ENCODE measurements around the gene CNTN5.

The CNTN5 gene

GRCh38 chr11:99920956-99921355 is 900.2 kb downstream of the CNTN5 start:
- Histone ChIP-seq H3K9me3 (no peaks in the 10 kb centered on the region), H3K4me1 (no peaks in the 10 kb centered on the region), H3K4me3 (ENCODE audit: low read depth, low read length) (no peak overlapping the region), H3K36me3 (no peaks in the 10 kb centered on the region), H3K27me3 (no peaks in the 10 kb centered on the region)
- DNase-seq, result no peak
- TF ChIP-seq CTCF (IDR thresholded peaks at IDR 0.05; ENCODE audit: low read depth, low read length), result no peak

- Histone ChIP-seq H3K27me3 (no peaks in the 10 kb centered on the region), H3K9me3 (no peaks in the 10 kb centered on the region), H3K4me1 (no peaks in the 10 kb centered on the region), H3K36me3 (no peaks in the 10 kb centered on the region), H3K4me3 (ENCODE audit: low read depth, low read length) (no peak overlapping the region)
- no peak for DNase-seq
- no peak for TF ChIP-seq CTCF (IDR thresholded peaks at IDR 0.05; ENCODE audit: low read depth, low read length)
Measured at GRCh38 chr11:99925968-99926367, 905.2 kb downstream of the CNTN5 start.

GRCh38 chr11:99932684-99933083 is 911.9 kb downstream of the CNTN5 start:
- Histone ChIP-seq H3K4me1 (no peaks in the 10 kb centered on the region), H3K27me3 (no peaks in the 10 kb centered on the region), H3K4me3 (ENCODE audit: low read depth, low read length) (no peak overlapping the region), H3K36me3 (no peaks in the 10 kb centered on the region), H3K9me3 (no peaks in the 10 kb centered on the region)
- no peak for DNase-seq
- TF ChIP-seq CTCF (IDR thresholded peaks at IDR 0.05; ENCODE audit: low read depth, low read length), result no peak

- H3K4me1 ChIP-seq, result no peaks in the 10 kb centered on the region
- no peaks in the 10 kb centered on the region for H3K9me3 ChIP-seq
- no peak for TF ChIP-seq CTCF (IDR thresholded peaks at IDR 0.05; ENCODE audit: low read depth, low read length)
- H3K27me3 ChIP-seq, result no peaks in the 10 kb centered on the region
- H3K4me3 ChIP-seq (ENCODE audit: low read depth, low read length), result no peak overlapping the region
- no peak for DNase-seq
- H3K36me3 ChIP-seq, result no peaks in the 10 kb centered on the region
Measured at GRCh38 chr11:99934008-99934407, 913.3 kb downstream of the CNTN5 start.

- DNase-seq, result no peak
- no peak for TF ChIP-seq CTCF (IDR thresholded peaks at IDR 0.05; ENCODE audit: low read depth, low read length)
- Histone ChIP-seq H3K36me3 (no peaks in the 10 kb centered on the region), H3K27me3 (no peaks in the 10 kb centered on the region), H3K9me3 (no peaks in the 10 kb centered on the region), H3K4me3 (ENCODE audit: low read depth, low read length) (no peak overlapping the region), H3K4me1 (no peaks in the 10 kb centered on the region)
Measured at GRCh38 chr11:99937330-99937729, 916.6 kb downstream of the CNTN5 start.

- TF ChIP-seq CTCF (IDR thresholded peaks at IDR 0.05; ENCODE audit: low read depth, low read length), result no peak
- H3K9me3 ChIP-seq, result no peaks in the 10 kb centered on the region
- no peak overlapping the region for H3K4me3 ChIP-seq (ENCODE audit: low read depth, low read length)
- no peaks in the 10 kb centered on the region for H3K4me1 ChIP-seq
- DNase-seq, result no peak
- H3K36me3 ChIP-seq, result no peaks in the 10 kb centered on the region
- no peaks in the 10 kb centered on the region for H3K27me3 ChIP-seq
Measured at GRCh38 chr11:99952816-99953215, 932.1 kb downstream of the CNTN5 start.

Data from BE2C (cell line).